GM19193 (cell line): ENCODE results near the gene RBM12.

Source experiments
- POLR2A ChIP-seq: IDR thresholded peaks from 4 replicates; pipeline ENCODE4 v1.6.1; 2011; ENCODE audit not compliant: insufficient read depth, insufficient read length; ENCODE audit errors: extremely low read depth

RBM12 gene

GRCh38 chr20:35664466-35665206, at the start of gene RBM12, which contains the start of gene CPNE1:
TSS of gene RBM12 (minus strand) at chr20:35664900. CDS start at chr20:35655322, 9,578 bp downstream.
TSS of gene CPNE1 (minus strand) at chr20:35664900. CDS start at chr20:35632923, 31,977 bp downstream.
- peak; percentile 98 for TF ChIP-seq POLR2A

DNA sequence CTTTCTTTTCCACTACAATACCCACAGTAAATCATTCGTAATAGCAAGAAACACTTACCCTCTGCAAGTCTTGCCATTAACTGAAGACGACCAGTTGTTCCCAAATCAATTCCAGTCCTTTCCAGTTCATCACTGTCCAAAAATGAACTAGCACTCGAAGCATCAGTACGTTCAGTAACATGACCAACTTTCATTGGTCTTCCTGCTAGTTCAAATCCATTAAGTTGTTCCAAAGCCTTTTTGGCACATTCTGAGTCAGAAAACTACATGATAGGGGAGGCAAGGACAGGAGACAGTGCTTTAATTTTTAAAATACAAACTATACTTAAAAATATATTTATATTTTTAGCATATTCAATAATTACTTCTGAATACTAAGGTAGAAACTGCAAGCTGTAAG, 49.4 kb upstream of the RBM12 start:
- no peak for TF ChIP-seq POLR2A

DNA sequence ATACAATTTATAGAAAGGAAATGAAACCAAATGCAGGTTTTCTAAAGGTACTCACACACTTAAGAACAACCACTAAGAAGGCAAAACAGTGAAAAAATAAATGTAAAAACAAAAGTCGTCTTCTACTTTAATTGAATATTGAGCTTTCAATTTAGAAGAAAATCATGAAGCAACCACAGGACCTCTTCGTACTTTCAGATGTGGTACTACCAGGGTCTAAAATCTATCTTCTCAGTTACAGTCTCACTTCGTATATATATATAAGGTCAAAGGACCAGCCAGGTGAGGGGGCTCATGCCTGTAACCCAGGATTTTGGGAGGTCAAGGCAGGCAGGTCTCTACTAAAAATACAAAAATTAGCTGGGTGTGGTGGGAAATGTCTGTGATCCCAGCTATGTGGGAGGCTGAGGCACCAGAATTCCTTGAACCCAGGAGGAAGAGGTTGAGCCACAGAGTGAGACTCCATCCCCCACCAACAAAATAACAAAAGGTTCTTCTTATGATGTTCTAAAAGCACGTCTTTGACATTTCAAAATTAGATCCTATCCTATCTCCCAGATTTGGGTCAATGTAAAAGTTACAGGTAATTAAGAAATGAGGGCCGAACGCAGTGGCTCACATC, 47.0 kb upstream of the RBM12 start:
- no peak for TF ChIP-seq POLR2A

DNA sequence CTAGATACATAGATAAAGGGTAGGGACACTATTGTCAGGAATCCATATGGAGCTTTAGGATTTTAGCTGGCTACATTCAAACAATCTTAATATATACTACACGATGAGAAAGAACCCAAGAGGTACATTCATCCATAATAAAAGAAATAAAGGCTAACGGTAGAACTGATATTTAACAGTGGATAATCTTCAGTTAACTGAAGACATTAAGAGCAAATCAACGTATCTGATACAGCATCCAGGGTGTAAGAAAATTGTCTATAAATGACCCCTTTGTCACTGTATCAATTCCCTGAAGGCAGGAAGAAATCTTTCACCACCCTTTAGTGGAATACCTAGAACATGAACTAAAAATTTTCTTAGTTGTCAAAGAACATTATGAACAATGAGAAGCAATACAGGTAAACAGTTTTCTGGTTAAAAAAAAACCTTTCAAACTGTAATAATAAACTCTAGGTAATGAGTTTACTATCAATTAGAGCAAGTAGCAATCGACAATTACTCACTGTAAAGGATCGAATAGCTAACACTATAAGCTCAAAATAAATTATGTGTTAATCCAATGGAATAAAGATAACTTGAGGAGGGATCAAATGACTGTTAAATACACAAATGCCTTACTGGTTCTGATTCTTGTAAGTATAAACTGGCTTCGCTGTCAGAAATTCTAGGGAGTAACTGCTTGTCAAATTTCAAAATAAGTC, 46.3 kb upstream of the RBM12 start:
- no peak for TF ChIP-seq POLR2A

- no peak for TF ChIP-seq POLR2A
Observed at GRCh38 chr20:35710039-35710438, 45.3 kb upstream of the RBM12 start.

- no peak for TF ChIP-seq POLR2A
Observed at GRCh38 chr20:35709259-35709658, 44.6 kb upstream of the RBM12 start.

GRCh38 chr20:35708502-35708901, 43.8 kb upstream of the RBM12 start:
- no peak for TF ChIP-seq POLR2A

DNA sequence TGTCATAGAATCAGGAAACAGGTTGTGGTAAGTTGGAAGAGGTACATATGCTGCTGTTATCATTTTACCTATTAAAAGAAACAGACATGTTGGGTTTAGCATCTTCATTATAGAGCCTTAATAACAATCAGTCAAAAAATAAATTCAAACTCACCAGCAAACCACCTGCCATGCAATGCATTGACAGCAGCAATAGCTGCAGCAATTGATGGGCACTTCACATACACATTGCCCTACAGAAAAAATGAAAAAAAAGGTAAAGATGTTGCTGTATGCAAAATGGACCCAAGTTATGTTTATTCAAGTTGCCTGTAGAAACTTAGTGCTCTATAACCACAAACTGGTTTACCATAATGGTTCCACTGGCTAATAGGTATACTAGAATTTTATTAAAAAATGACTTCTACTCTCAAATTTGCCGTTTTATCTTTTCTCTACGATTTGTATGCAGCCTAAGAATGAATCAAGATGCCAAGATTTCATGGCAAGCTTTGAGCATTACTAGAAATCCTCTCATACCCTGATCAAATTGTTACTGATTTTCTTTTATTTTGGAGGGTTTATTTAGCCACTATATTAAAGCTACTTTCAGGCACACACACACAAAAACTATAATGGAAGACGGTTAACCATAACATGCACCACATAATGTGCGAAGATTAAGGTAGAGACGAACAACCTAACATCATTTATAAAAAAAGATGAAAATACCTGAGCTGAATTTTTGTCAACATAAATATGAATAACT, 40.0 kb upstream of the RBM12 start:
- TF ChIP-seq POLR2A: no peak

GRCh38 chr20:35702824-35703695, 38.4 kb upstream of the RBM12 start:
- no peak for TF ChIP-seq POLR2A

DNA sequence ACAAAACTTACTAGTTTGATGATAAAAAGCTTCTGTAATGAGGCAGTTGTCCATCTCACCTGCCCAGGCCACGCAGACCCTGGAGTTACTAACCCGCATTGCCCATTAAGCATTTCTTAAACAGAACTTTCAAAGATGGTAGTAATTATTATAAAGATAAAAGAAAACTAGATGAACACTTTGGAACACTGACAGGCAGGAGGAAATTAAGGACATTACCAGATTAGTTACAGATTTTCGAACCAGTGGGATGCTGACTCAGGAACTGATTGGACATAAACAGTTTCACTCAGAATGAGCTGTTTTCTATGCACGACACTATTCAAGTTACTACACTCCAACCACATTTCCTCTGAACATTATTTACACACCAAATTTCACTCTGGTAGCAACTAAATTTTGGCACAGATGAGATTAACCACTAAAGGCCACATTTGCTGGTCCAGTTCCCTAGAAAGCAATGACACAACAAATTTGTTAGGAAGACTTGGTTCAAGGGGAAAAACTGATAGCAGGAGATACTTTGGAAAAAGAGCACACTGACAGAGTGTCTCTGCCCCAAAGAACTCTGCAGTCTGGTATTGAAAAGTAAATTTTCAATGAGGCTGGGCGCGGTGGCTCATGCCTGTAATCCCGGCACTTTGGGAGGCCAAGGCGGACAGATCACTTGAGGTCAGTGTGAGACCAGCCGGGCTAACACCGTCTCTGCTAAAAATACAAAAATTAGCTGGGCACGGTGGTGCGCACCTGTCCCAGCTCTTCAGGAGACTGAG, 37.5 kb upstream of the RBM12 start:
- TF ChIP-seq POLR2A: peak; percentile 26

DNA sequence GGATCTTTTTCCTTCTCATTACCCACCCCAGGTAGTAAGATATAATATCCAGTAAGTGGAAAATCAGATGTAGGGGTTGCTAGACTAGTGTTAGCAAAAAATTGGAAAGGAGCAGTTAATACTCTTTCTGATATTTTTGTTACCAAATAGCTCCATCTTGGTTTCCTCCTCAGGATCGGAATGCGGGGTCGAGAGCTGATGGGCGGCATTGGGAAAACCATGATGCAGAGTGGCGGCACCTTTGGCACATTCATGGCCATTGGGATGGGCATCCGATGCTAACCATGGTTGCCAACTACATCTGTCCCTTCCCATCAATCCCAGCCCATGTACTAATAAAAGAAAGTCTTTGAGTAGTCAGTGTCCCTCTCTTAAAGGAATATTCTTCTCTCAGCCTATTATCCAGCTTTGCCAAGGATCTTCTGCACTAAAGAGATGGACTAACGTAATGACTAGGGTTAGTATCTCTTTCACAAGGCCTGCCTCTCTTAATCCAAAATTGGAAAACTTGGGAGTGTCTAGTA, 36.0 kb upstream of the RBM12 start:
- TF ChIP-seq POLR2A: peak; percentile 10

DNA sequence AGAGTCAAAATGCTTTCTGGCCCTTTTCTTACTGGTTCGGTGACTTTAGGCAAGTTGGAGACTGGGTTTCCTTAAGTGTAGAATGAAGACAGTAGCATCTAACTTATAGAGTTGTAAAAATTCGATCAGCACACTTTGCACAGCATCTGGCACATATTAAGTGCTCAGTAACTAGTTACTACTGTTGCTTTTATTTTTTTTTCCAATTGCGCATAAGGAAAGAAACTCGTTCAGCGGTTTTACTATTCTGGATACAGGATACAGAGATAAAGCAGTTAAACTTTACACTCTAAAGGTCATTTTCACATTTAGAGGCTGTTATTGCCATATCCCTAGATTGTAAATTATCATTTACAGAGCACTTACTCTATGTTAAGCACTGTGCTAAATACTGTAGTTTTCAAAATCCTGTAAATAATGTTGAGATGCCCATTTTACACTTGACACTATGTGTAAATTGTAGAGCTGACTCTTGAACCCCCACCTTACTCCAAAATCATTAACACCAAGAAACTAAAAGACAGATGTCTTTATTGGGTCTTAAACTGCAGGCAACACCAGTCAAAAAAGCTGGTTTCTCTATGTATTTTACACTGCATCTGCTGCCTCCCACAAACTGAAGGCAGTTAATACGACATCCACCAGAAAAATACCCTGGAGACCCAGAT, 35.4 kb upstream of the RBM12 start:
- TF ChIP-seq POLR2A: no peak
